Measurements from ENCODE around the gene CPSF7. TPM values are rescaled to one million over a fixed set of nuclear protein-coding genes. Genes with fewer than 3 reads are reported as not detected.

Gene CPSF7
- total RNA-seq, 1 experiment from 2014 or later, result 145 TPM

GRCh38 chr11:61416941-61417340 lies 12.8 kb downstream of the CPSF7 start:
- Histone ChIP-seq H3K4me2 (ENCODE audit: insufficient read depth, insufficient read length, low read length) (no peak overlapping the region), H2BK5ac (ENCODE audit: insufficient read length, low read length) (no peak overlapping the region), H3K14ac (ENCODE audit: insufficient read depth, low read length) (no peak overlapping the region), H3K4me1 (ENCODE audit: insufficient read depth, low read length) (no peaks in the 10 kb centered on the region), H4K91ac (ENCODE audit: insufficient read length, low read depth, low read length) (no peak overlapping the region), H3K23me2 (ENCODE audit: insufficient read length, low read depth, low read length, poor library complexity, severe bottlenecking) (no peaks in the 10 kb centered on the region), H3K18ac (ENCODE audit: insufficient read length, low read depth, low read length) (no peak overlapping the region), H2BK20ac (ENCODE audit: low read depth, low read length, poor library complexity, severe bottlenecking) (no peak overlapping the region), H3K23ac (ENCODE audit: insufficient read length, low read depth, low read length) (no peak overlapping the region), H3K27ac (ENCODE audit: insufficient read length, low read depth, low read length) (no peak overlapping the region), H2AK5ac (ENCODE audit: insufficient read length, low read length) (no peak overlapping the region), H3K9ac (ENCODE audit: extremely low read depth, insufficient read length, low read length) (no peak overlapping the region), H3T11ph (ENCODE audit: low read length) (no peak overlapping the region), H4K8ac (replicated peaks; ENCODE audit: insufficient read length, low read depth, low read length) (no peak overlapping the region), H3K9me3 (ENCODE audit: control insufficient read depth, low read depth, low read length) (no peaks in the 10 kb centered on the region), H3K79me1 (ENCODE audit: insufficient read depth, low read depth, low read length, poor library complexity, severe bottlenecking) (peaks cover 4% of the 10 kb centered on the region), H3K56ac (ENCODE audit: insufficient read length, low read depth, low read length) (no peak overlapping the region), H3K4ac (ENCODE audit: low read depth, low read length) (no peak overlapping the region), H2BK15ac (ENCODE audit: low read depth, low read length) (no peak overlapping the region), H4K20me1 (ENCODE audit: control insufficient read depth, insufficient read depth, insufficient read length) (no peaks in the 10 kb centered on the region), H3K79me2 (ENCODE audit: insufficient read depth, low read length) (no peaks in the 10 kb centered on the region), H4K5ac (ENCODE audit: insufficient read length, low read depth, low read length) (no peak overlapping the region), H2BK120ac (ENCODE audit: low read depth, low read length, poor library complexity, severe bottlenecking) (no peak overlapping the region), H2BK12ac (ENCODE audit: insufficient read length, low read depth, low read length) (no peak overlapping the region), H2AFZ (ENCODE audit: low read length) (no peak overlapping the region), H3K27me3 (ENCODE audit: insufficient read depth, low read length) (no peaks in the 10 kb centered on the region)
- Mint-ChIP-seq H3K4me3 (no peak overlapping the region), H3K27me3 (ENCODE audit: low read depth) (no peaks in the 10 kb centered on the region), H3K4me1 (no peaks in the 10 kb centered on the region; a peak in 1 of 4 replicates), H3K9me3 (no peaks in the 10 kb centered on the region), H3K27ac (no peak overlapping the region), H3K36me3 (ENCODE audit: insufficient read depth in 1 of 3, low read depth in 3 of 3) (peaks cover 57 to 96% (median 95%) of the 10 kb centered on the region in 3 experiments; a peak in 6 of 7 replicates)
- no CpG with 5 or more reads among the region's 3 CpGs for WGBS (ENCODE audit: extremely low coverage, insufficient read length, low lambda C conversion rate)
- TF ChIP-seq CTCF (conservative IDR thresholded peaks at IDR 0.05), result no peak
- no peak for DNase-seq
